ENCODE measurements around the gene FAM81B.

- TF ChIP-seq TAF1 (IDR thresholded peaks at IDR 0.05; ENCODE audit: borderline replicate concordance, low read depth, low read length) (no peak), POLR2AphosphoS5 (IDR thresholded peaks at IDR 0.05; ENCODE audit: low read depth, low read length) (no peak)
Observed at GRCh38 chr5:95440825-95441224, 49.7 kb downstream of the FAM81B start.
